OCI-LY3 (cell line): ENCODE measurements around the gene EZH2.

Source experiments
- H2AFZ ChIP-seq: fragments of 200-600, 300-600 bp; shearing (Covaris generic); 2 replicates; pipeline ENCODE4 v1.6.0; 2014; ENCODE audit warnings: antibody characterized with exemption, low read depth, low read length
- H3K27ac ChIP-seq: fragments of 200-600, 300-600 bp; sonication (generic); 2 replicates; pipeline ENCODE4 v1.5.1; 2014; ENCODE audit warnings: mild to moderate bottlenecking, low read length, moderate library complexity, mixed read lengths
- H3K27me3 ChIP-seq: fragments of 200-600, 300-600 bp; sonication (generic); 2 replicates; pipeline ENCODE4 v1.6.1; 2014; ENCODE audit warnings: low read depth, low read length, mixed read lengths
- H3K36me3 ChIP-seq: fragments of 200-600, 300-600 bp; sonication (generic); replicated peaks from 2 replicates; pipeline ENCODE3; 2014; ENCODE audit warnings: low read depth, low read length, mixed read lengths
- H3K4me1 ChIP-seq: fragments of 300-600, 200-600 bp; sonication (generic); 2 replicates; pipeline ENCODE4 v1.6.1; 2014; ENCODE audit warnings: low read length, mixed read lengths
- H3K4me2 ChIP-seq: fragments of 200-600, 300-600 bp; sonication (generic); 2 replicates; pipeline ENCODE4 v1.6.1; 2014; ENCODE audit warnings: low read length, mixed read lengths
- H3K4me3 ChIP-seq: fragments of 300-600, 200-600 bp; sonication (generic); 2 replicates; pipeline ENCODE4 v1.5.1; 2014; ENCODE audit warnings: antibody characterized with exemption, mild to moderate bottlenecking, low read length, moderate library complexity
- H3K79me2 ChIP-seq: fragments of 300-600, 200-600 bp; shearing (Covaris generic); 2 replicates; pipeline ENCODE4 v1.6.1; 2014; ENCODE audit warnings: mild to moderate bottlenecking, low read length, mixed read lengths
- H3K9ac ChIP-seq: fragments of 300-600, 200-600 bp; shearing (Covaris generic); 2 replicates; pipeline ENCODE4 v1.6.0; 2014; ENCODE audit warnings: mild to moderate bottlenecking, low read length, moderate library complexity
- H3K9me3 ChIP-seq: fragments of 200-600, 300-600 bp; shearing (Covaris generic); 2 replicates; pipeline ENCODE4 v1.6.1; 2014; ENCODE audit warnings: low read length, mixed read lengths; ENCODE audit not compliant: insufficient read depth
- H4K20me1 ChIP-seq: fragments of 200-600, 300-600 bp; sonication (generic); 2 replicates; pipeline ENCODE4 v1.6.1; 2016; ENCODE audit warnings: low read length, mixed read lengths; ENCODE audit not compliant: insufficient read depth
- CTCF ChIP-seq: fragments of 200-600, 300-600 bp; sonication (generic); IDR thresholded peaks from 2 replicates; pipeline ENCODE4 v1.5.1; 2014; ENCODE audit warnings: antibody characterized with exemption, low read length, low read depth
- EZH2phosphoT487 ChIP-seq: fragments of 200-600 bp; shearing (Covaris generic); IDR thresholded peaks from 2 replicates; pipeline ENCODE4 v1.6.1; 2018; ENCODE audit warnings: antibody characterized with exemption, mixed run types, low read depth

Gene EZH2

GRCh38 chr7:148856578-148856881, 27.6 kb downstream of the EZH2 start:
- Histone ChIP-seq H3K4me2 (peak overlapping the region; percentile 29), H3K9me3 (no peaks in the 10 kb centered on the region), H3K36me3 (peaks cover 20% of the 10 kb centered on the region), H3K27me3 (no peaks in the 10 kb centered on the region), H3K79me2 (peaks cover 100% of the 10 kb centered on the region), H3K9ac (no peak overlapping the region), H3K27ac (peak overlapping the region; percentile 28), H2AFZ (no peak overlapping the region), H3K4me1 (peaks cover 32% of the 10 kb centered on the region), H3K4me3 (no peak overlapping the region), H4K20me1 (peaks cover 84% of the 10 kb centered on the region)
- TF ChIP-seq CTCF (no peak), EZH2phosphoT487 (no peak)

- Histone ChIP-seq H3K9ac (no peak overlapping the region), H3K27ac (no peak overlapping the region), H3K4me3 (no peak overlapping the region), H3K4me2 (no peak overlapping the region), H2AFZ (no peak overlapping the region), H3K9me3 (no peaks in the 10 kb centered on the region), H3K4me1 (peaks cover 25% of the 10 kb centered on the region), H3K27me3 (no peaks in the 10 kb centered on the region), H4K20me1 (peaks cover 93% of the 10 kb centered on the region), H3K36me3 (peaks cover 19% of the 10 kb centered on the region), H3K79me2 (peaks cover 100% of the 10 kb centered on the region)
- no peak for TF ChIP-seq CTCF
- TF ChIP-seq EZH2phosphoT487: no peak
Measured at GRCh38 chr7:148854983-148855382, 29.1 kb downstream of the EZH2 start.

GRCh38 chr7:148852272-148852671, 31.8 kb downstream of the EZH2 start:
- Histone ChIP-seq H3K27ac (no peak overlapping the region), H3K27me3 (no peaks in the 10 kb centered on the region), H3K4me2 (no peak overlapping the region), H3K36me3 (peaks cover 3% of the 10 kb centered on the region), H3K4me1 (peaks cover 38% of the 10 kb centered on the region), H3K9me3 (no peaks in the 10 kb centered on the region), H2AFZ (no peak overlapping the region), H3K79me2 (peaks cover 100% of the 10 kb centered on the region), H4K20me1 (peaks cover 100% of the 10 kb centered on the region), H3K9ac (no peak overlapping the region), H3K4me3 (no peak overlapping the region)
- no peak for TF ChIP-seq EZH2phosphoT487

- H3K4me1 ChIP-seq: peaks cover 23% of the 10 kb centered on the region
- H3K4me3 ChIP-seq: no peak overlapping the region
- no peak overlapping the region for H2AFZ ChIP-seq
- no peak overlapping the region for H3K27ac ChIP-seq
- H3K27me3 ChIP-seq: no peaks in the 10 kb centered on the region
- H3K9ac ChIP-seq: no peak overlapping the region
- no peaks in the 10 kb centered on the region for H3K9me3 ChIP-seq
- H3K36me3 ChIP-seq: peaks cover 9% of the 10 kb centered on the region
- H3K79me2 ChIP-seq: peaks cover 100% of the 10 kb centered on the region
- H3K4me2 ChIP-seq: no peak overlapping the region
- TF ChIP-seq EZH2phosphoT487 (no peak), CTCF (no peak)
- H4K20me1 ChIP-seq: peaks cover 100% of the 10 kb centered on the region
Measured at GRCh38 chr7:148850564-148850963, 33.5 kb downstream of the EZH2 start.
